A673 (cell line): ENCODE measurements around the gene TBX1.

ENCODE experiments used
- EZH2 ChIP-seq: fragments of 200-600 bp; sonication (generic); IDR thresholded peaks from 2 replicates; pipeline ENCODE4 v1.6.1; 2017; ENCODE audit warnings: borderline replicate concordance, low read depth, mild to moderate bottlenecking, mixed read lengths, antibody characterized with exemption, low read length; ENCODE audit not compliant: poor library complexity, severe bottlenecking
- TF ChIP-seq, protein P1 (sequence below): fragments of 300-800, 200-600 bp; sonication (generic); conservative IDR thresholded peaks from 2 replicates; pipeline ENCODE4 v1.5.1; 2017; ENCODE audit warnings: low read depth, mild to moderate bottlenecking, antibody characterized with exemption, low read length, moderate library complexity, mixed read lengths

DNA sequence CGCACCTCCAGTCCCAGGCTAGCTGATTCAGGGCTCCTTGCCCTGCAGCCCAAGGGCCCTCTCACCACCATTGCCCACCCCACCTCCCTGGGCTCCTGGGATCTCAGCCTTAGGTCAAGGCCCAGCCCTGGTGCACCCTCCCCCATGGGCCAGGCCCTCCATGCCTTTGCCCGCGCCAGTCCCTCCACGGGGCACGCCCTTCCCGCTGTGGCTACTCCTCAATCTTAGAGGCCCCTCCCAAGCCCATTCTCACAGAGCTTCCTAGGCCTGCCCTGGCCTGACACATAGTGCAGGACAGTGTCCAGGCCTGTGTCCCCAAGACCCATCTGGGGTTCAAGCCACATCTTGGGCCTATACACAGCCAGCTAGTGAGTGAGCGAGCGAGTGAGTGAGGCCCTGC lies 30.4 kb upstream of the TBX1 start:
- TF ChIP-seq, protein P1, sequence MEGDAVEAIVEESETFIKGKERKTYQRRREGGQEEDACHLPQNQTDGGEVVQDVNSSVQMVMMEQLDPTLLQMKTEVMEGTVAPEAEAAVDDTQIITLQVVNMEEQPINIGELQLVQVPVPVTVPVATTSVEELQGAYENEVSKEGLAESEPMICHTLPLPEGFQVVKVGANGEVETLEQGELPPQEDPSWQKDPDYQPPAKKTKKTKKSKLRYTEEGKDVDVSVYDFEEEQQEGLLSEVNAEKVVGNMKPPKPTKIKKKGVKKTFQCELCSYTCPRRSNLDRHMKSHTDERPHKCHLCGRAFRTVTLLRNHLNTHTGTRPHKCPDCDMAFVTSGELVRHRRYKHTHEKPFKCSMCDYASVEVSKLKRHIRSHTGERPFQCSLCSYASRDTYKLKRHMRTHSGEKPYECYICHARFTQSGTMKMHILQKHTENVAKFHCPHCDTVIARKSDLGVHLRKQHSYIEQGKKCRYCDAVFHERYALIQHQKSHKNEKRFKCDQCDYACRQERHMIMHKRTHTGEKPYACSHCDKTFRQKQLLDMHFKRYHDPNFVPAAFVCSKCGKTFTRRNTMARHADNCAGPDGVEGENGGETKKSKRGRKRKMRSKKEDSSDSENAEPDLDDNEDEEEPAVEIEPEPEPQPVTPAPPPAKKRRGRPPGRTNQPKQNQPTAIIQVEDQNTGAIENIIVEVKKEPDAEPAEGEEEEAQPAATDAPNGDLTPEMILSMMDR, result no peak
- TF ChIP-seq EZH2, result no peak
